Liver (tissue), 9 donors: Measurements from ENCODE around the gene SOX10. TPM values are rescaled to one million over a fixed set of nuclear protein-coding genes. Genes with fewer than 3 reads are reported as not detected.
"Not testable (repeated sequence)": the region's sequence is repeated elsewhere in the genome, so short reads cannot be mapped to it uniquely, and the experiment has no call there.

Source experiments
- DNase-seq: peaks from one replicate; pipeline ENCODE4 v3.0.0-alpha.2; 2017; ENCODE audit warnings: low spot score
- H3K27ac ChIP-seq, 2 donors: one replicate each; pipeline ENCODE4 v1.7.0; 2013; ENCODE audit warnings: inconsistent platforms in 2 of 2, low read length in 2 of 2, control low read depth in 1 of 2, low read depth in 1 of 2, mild to moderate bottlenecking in 1 of 2
- H3K27me3 ChIP-seq, 4 donors: one replicate each; pipeline versions ENCODE4 v1.6.1 to v1.7.0; 2013; ENCODE audit warnings: low read length in 3 of 4, inconsistent platforms in 1 of 4, mild to moderate bottlenecking in 1 of 4, moderate library complexity in 1 of 4; ENCODE audit not compliant: control insufficient read depth in 4 of 4, insufficient read depth in 4 of 4
- H3K36me3 ChIP-seq, 4 donors: one replicate each; pipeline versions ENCODE4 v1.6.1 to v1.7.0; 2013; ENCODE audit warnings: low read length in 3 of 4, mild to moderate bottlenecking in 3 of 4, low read depth in 1 of 4, moderate library complexity in 1 of 4; ENCODE audit not compliant: control insufficient read depth in 4 of 4, insufficient read depth in 3 of 4
- H3K4me1 ChIP-seq, 4 donors: one replicate each; pipeline versions ENCODE4 v1.6.1 to v1.7.0; 2013; ENCODE audit warnings: low read length in 3 of 4, mild to moderate bottlenecking in 3 of 4, moderate library complexity in 1 of 4; ENCODE audit not compliant: control insufficient read depth in 4 of 4, insufficient read depth in 4 of 4
- H3K4me3 ChIP-seq, 3 donors: one replicate each; pipeline versions ENCODE4 v1.6.1 to v1.7.0; 2013; ENCODE audit warnings: low read length in 3 of 3, control low read depth in 1 of 3, low read depth in 1 of 3, mild to moderate bottlenecking in 1 of 3
- H3K9ac ChIP-seq, 2 donors: one replicate each; pipeline ENCODE4 v1.7.0; 2013; ENCODE audit warnings: low read length in 2 of 2, mild to moderate bottlenecking in 2 of 2, moderate library complexity in 2 of 2, control low read depth in 1 of 2, low read depth in 1 of 2
- H3K9me3 ChIP-seq, 4 donors: one replicate each; pipeline versions ENCODE4 v1.6.1 to v1.7.0; 2013; ENCODE audit warnings: low read length in 3 of 4; ENCODE audit not compliant: control insufficient read depth in 4 of 4
- EGR1 ChIP-seq, 2 donors: IDR thresholded peaks; 2 replicates each; pipeline ENCODE4 v1.6.1; 2016 to 2018; ENCODE audit warnings: antibody characterized with exemption in 2 of 2, low read depth in 2 of 2
- FOXA1 ChIP-seq: IDR thresholded peaks from 2 replicates; pipeline ENCODE4 v1.6.1; 2016; ENCODE audit warnings: antibody characterized with exemption
- FOXA2 ChIP-seq: IDR thresholded peaks from 2 replicates; pipeline ENCODE4 v1.6.1; 2016; ENCODE audit warnings: antibody characterized with exemption
- GABPA ChIP-seq, 2 donors: IDR thresholded peaks in 1 of 2; conservative IDR thresholded peaks in 1 of 2; 2 replicates each; pipeline ENCODE4 v1.6.1; 2016; ENCODE audit warnings: antibody characterized with exemption in 2 of 2, mild to moderate bottlenecking in 1 of 2, moderate library complexity in 1 of 2
- HNF4A ChIP-seq, 2 donors: conservative IDR thresholded peaks; 2 replicates each; pipeline ENCODE4 v1.6.1; 2016; ENCODE audit warnings: antibody characterized with exemption in 2 of 2, mild to moderate bottlenecking in 2 of 2
- HNF4G ChIP-seq: IDR thresholded peaks from 2 replicates; pipeline ENCODE4 v1.6.1; 2016; ENCODE audit warnings: antibody characterized with exemption
- JUND ChIP-seq, 2 donors: IDR thresholded peaks; 2 replicates each; pipeline ENCODE4 v1.6.1; 2016; ENCODE audit warnings: antibody characterized with exemption in 2 of 2
- NR2F2 ChIP-seq: IDR thresholded peaks from 2 replicates; pipeline ENCODE4 v1.6.1; 2016; ENCODE audit warnings: antibody characterized with exemption
- RAD21 ChIP-seq, 2 donors: IDR thresholded peaks; 2 replicates each; pipeline ENCODE4 v1.6.1; 2016; ENCODE audit warnings: antibody characterized with exemption in 2 of 2, mild to moderate bottlenecking in 2 of 2
- RXRA ChIP-seq, 2 donors: IDR thresholded peaks; 2 replicates each; pipeline ENCODE4 v1.6.1; 2017 to 2018; ENCODE audit warnings: antibody characterized with exemption in 2 of 2, mild to moderate bottlenecking in 1 of 2
- SP1 ChIP-seq: IDR thresholded peaks from 2 replicates; pipeline ENCODE4 v1.6.1; 2018; ENCODE audit warnings: antibody characterized with exemption, mild to moderate bottlenecking
- TAF1 ChIP-seq: conservative IDR thresholded peaks from 2 replicates; pipeline ENCODE4 v1.6.1; 2016; ENCODE audit warnings: antibody characterized with exemption, mild to moderate bottlenecking
- YY1 ChIP-seq: IDR thresholded peaks from 2 replicates; pipeline ENCODE4 v1.6.1; 2016; ENCODE audit warnings: antibody characterized with exemption, mild to moderate bottlenecking
- WGBS: extraction: QIAGEN DNeasy Blood & Tissue Kit; methylation state at CpG from one replicate; pipeline ENCODE4 v1.1.7; 2013; 5-methylcytosine and 5-hydroxymethylcytosine counted together
- polyA plus RNA-seq, 2 donors: library from polyadenylated mRNA; stranded (reverse) in 1 of 2; unstranded in 1 of 2; fragments of 200-250 nt in 1 of 2; fragments of >200 nt in 1 of 2; fragmentation: Nextera tagmentation in 1 of 2; extraction: Ambion mirVana in 1 of 2; gene quantifications; one replicate each; pipeline versions ENCODE4 v1.2.1 to v1.2.3, GENCODE V29; 2013 to 2015
- total RNA-seq, 2 donors: library from RNA; depleted of rRNA; stranded (reverse); fragments of >200 nt; gene quantifications; one replicate each; pipeline ENCODE4 v1.2.3, GENCODE V29; 2014
- TF ChIP-seq, protein P1 (sequence below): IDR thresholded peaks from 2 replicates; pipeline ENCODE4 v1.6.1; 2016; ENCODE audit warnings: antibody characterized with exemption
- TF ChIP-seq, protein P2 (sequence below): IDR thresholded peaks from 2 replicates; pipeline ENCODE4 v1.6.1; 2016; ENCODE audit warnings: antibody characterized with exemption, mild to moderate bottlenecking
- TF ChIP-seq, protein P3 (sequence below): fragments of 150-350 bp; IDR thresholded peaks from 2 replicates; pipeline ENCODE4 v1.5.1; 2017; ENCODE audit warnings: improper control_type of control experiment, low read depth, low read length; ENCODE audit not compliant: missing input control
- TF ChIP-seq, protein P4 (sequence below): IDR thresholded peaks from 2 replicates; pipeline ENCODE4 v1.6.1; 2016; ENCODE audit warnings: antibody characterized with exemption
- TF ChIP-seq, protein P5 (sequence below): IDR thresholded peaks from 2 replicates; pipeline ENCODE4 v1.6.1; 2016; ENCODE audit warnings: antibody characterized with exemption
- donor health status: healthy.
- donor health status: healthy.
- donor health status: healthy.
- donor health status: healthy.
- donor health status: healthy.

The SOX10 gene
- total and polyA plus RNA-seq, 4 donors: 0.05 to 0.29 (median 0.07) TPM

DNA sequence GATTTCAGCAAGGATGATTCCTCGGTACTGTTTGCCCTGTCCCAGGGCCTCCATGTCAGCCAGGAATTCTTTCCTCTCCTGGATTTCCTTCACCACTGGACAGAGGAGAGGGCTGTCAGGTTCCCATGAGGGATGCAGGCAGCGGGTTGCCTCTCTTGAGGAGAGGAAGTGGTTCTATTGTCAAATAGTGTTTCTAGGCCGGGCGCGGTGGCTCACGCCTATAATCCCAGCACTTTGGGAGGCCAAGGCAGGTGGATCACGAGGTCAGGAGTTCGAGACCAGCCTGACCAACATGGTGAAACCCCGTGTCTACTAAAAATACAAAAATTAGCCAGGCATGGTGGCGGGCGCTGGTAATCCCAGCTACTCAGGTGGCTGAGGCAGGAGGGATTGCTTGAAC, 39.9 kb downstream of the SOX10 start:
- WGBS: 95% methylated on average over 11 of the region's 11 CpGs
- not testable (repeated sequence) for H3K27me3 ChIP-seq, H3K9ac ChIP-seq, H3K4me3 ChIP-seq, H3K27ac ChIP-seq, H3K4me1 ChIP-seq, DNase-seq, H3K9me3 ChIP-seq
- H3K36me3 ChIP-seq: peaks cover 0 to 20% (median 5%) of the 10 kb centered on the region in 4 donors

DNA sequence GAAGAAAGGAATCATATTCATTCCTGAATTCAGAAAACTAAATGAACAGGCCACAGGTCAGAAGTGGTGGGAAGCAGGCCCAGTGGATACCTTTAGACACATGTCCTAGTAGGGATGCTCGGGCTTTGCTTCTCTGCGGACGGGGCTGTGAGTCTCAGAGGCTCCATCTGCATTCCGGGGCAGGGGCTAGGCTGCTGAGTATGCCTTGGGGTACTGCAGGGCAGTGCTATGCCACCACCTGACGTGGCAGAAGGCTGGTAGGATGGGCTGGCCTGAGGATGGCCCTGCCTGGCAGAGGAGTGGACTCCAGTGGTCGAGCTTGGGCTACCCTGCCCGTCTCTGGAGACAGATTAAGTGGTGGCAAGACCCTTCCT, 40.5 kb downstream of the SOX10 start:
- H3K9ac ChIP-seq: no peak overlapping the region
- peaks cover 0 to 24% (median 5%) of the 10 kb centered on the region in 4 donors for H3K36me3 ChIP-seq
- no peak for DNase-seq
- H3K4me1 ChIP-seq: no peaks in the 10 kb centered on the region
- no peak overlapping the region for H3K27ac ChIP-seq
- H3K4me3 ChIP-seq: no peak overlapping the region
- no peaks in the 10 kb centered on the region for H3K27me3 ChIP-seq
- TF ChIP-seq JUND (IDR thresholded peaks at IDR 0.05) (no peak), FOXA2 (no peak), YY1 (no peak), RAD21 (IDR thresholded peaks at IDR 0.05) (no peak), RXRA (IDR thresholded peaks at IDR 0.05) (no peak), FOXA1 (no peak), GABPA (IDR thresholded peaks at IDR 0.05 in 1 of 2, conservative IDR thresholded peaks at IDR 0.05 in 1 of 2) (no peak), SP1 (no peak), HNF4A (conservative IDR thresholded peaks at IDR 0.05) (no peak), EGR1 (IDR thresholded peaks at IDR 0.05; ENCODE audit: low read depth in 2 of 2) (no peak), NR2F2 (no peak), TAF1 (no peak), HNF4G (no peak)
- TF ChIP-seq, protein P1, sequence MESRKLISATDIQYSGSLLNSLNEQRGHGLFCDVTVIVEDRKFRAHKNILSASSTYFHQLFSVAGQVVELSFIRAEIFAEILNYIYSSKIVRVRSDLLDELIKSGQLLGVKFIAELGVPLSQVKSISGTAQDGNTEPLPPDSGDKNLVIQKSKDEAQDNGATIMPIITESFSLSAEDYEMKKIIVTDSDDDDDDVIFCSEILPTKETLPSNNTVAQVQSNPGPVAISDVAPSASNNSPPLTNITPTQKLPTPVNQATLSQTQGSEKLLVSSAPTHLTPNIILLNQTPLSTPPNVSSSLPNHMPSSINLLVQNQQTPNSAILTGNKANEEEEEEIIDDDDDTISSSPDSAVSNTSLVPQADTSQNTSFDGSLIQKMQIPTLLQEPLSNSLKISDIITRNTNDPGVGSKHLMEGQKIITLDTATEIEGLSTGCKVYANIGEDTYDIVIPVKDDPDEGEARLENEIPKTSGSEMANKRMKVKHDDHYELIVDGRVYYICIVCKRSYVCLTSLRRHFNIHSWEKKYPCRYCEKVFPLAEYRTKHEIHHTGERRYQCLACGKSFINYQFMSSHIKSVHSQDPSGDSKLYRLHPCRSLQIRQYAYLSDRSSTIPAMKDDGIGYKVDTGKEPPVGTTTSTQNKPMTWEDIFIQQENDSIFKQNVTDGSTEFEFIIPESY: no peak
- TF ChIP-seq, protein P2, sequence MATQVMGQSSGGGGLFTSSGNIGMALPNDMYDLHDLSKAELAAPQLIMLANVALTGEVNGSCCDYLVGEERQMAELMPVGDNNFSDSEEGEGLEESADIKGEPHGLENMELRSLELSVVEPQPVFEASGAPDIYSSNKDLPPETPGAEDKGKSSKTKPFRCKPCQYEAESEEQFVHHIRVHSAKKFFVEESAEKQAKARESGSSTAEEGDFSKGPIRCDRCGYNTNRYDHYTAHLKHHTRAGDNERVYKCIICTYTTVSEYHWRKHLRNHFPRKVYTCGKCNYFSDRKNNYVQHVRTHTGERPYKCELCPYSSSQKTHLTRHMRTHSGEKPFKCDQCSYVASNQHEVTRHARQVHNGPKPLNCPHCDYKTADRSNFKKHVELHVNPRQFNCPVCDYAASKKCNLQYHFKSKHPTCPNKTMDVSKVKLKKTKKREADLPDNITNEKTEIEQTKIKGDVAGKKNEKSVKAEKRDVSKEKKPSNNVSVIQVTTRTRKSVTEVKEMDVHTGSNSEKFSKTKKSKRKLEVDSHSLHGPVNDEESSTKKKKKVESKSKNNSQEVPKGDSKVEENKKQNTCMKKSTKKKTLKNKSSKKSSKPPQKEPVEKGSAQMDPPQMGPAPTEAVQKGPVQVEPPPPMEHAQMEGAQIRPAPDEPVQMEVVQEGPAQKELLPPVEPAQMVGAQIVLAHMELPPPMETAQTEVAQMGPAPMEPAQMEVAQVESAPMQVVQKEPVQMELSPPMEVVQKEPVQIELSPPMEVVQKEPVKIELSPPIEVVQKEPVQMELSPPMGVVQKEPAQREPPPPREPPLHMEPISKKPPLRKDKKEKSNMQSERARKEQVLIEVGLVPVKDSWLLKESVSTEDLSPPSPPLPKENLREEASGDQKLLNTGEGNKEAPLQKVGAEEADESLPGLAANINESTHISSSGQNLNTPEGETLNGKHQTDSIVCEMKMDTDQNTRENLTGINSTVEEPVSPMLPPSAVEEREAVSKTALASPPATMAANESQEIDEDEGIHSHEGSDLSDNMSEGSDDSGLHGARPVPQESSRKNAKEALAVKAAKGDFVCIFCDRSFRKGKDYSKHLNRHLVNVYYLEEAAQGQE: no peak
- TF ChIP-seq, protein P3, sequence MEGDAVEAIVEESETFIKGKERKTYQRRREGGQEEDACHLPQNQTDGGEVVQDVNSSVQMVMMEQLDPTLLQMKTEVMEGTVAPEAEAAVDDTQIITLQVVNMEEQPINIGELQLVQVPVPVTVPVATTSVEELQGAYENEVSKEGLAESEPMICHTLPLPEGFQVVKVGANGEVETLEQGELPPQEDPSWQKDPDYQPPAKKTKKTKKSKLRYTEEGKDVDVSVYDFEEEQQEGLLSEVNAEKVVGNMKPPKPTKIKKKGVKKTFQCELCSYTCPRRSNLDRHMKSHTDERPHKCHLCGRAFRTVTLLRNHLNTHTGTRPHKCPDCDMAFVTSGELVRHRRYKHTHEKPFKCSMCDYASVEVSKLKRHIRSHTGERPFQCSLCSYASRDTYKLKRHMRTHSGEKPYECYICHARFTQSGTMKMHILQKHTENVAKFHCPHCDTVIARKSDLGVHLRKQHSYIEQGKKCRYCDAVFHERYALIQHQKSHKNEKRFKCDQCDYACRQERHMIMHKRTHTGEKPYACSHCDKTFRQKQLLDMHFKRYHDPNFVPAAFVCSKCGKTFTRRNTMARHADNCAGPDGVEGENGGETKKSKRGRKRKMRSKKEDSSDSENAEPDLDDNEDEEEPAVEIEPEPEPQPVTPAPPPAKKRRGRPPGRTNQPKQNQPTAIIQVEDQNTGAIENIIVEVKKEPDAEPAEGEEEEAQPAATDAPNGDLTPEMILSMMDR: no peak
- TF ChIP-seq, protein P4, sequence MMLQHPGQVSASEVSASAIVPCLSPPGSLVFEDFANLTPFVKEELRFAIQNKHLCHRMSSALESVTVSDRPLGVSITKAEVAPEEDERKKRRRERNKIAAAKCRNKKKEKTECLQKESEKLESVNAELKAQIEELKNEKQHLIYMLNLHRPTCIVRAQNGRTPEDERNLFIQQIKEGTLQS: no peak
- TF ChIP-seq, protein P5, sequence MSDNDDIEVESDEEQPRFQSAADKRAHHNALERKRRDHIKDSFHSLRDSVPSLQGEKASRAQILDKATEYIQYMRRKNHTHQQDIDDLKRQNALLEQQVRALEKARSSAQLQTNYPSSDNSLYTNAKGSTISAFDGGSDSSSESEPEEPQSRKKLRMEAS: no peak
- no peaks in the 10 kb centered on the region for H3K9me3 ChIP-seq
- 97% methylated on average over 7 of the region's 7 CpGs for WGBS
